Measurements from ENCODE around the gene KDSR. TPM values are rescaled to one million over a fixed set of nuclear protein-coding genes. Genes with fewer than 3 reads are reported as not detected.
A peak's percentile ranks its signal among the peaks of the same experiment; 100 is the strongest.

The KDSR gene
- total RNA-seq, 1 experiment from 2014 or later = 64.4 TPM

- Histone ChIP-seq H3K36me3 (ENCODE audit: insufficient read depth, low read length) (no peaks in the 10 kb centered on the region), H3K79me2 (ENCODE audit: low read length) (no peaks in the 10 kb centered on the region), H3K9me2 (replicated peaks; ENCODE audit: insufficient read depth, low read length) (no peaks in the 10 kb centered on the region), H3K27ac (ENCODE audit: low read length) (no peak overlapping the region), H4K20me1 (ENCODE audit: insufficient read depth, low read depth, low read length) (no peaks in the 10 kb centered on the region), H3K4me1 (ENCODE audit: low read length) (no peaks in the 10 kb centered on the region; the same call in 1 of the 2 replicates), H2AFZ (ENCODE audit: low read length) (no peak overlapping the region), H3K27me3 (ENCODE audit: low read length) (no peaks in the 10 kb centered on the region), H3K9me3 (ENCODE audit: low read length) (no peaks in the 10 kb centered on the region), H3K9ac (ENCODE audit: low read length) (no peak overlapping the region), H3K4me2 (ENCODE audit: low read depth, low read length, poor library complexity, severe bottlenecking) (no peak overlapping the region), H3K4me3 (ENCODE audit: low read length) (no peak overlapping the region)
- DNase-seq = no peak
Observed at GRCh38 chr18:63377275-63377980, 10.4 kb upstream of the KDSR start.

GRCh38 chr18:63376538-63376937 lies 9.5 kb upstream of the KDSR start:
- H3K4me3 ChIP-seq (ENCODE audit: low read length) = no peak overlapping the region
- H3K9me3 ChIP-seq (ENCODE audit: low read length) = no peaks in the 10 kb centered on the region
- H3K36me3 ChIP-seq (ENCODE audit: insufficient read depth, low read length) = no peaks in the 10 kb centered on the region
- H3K27ac ChIP-seq (ENCODE audit: low read length) = no peak overlapping the region
- no peak overlapping the region for H3K9ac ChIP-seq (ENCODE audit: low read length)
- H3K79me2 ChIP-seq (ENCODE audit: low read length) = no peaks in the 10 kb centered on the region
- H2AFZ ChIP-seq (ENCODE audit: low read length) = no peak overlapping the region
- no peak overlapping the region for H3K4me2 ChIP-seq (ENCODE audit: low read depth, low read length, poor library complexity, severe bottlenecking)
- H3K27me3 ChIP-seq (ENCODE audit: low read length) = no peaks in the 10 kb centered on the region
- H3K4me1 ChIP-seq (ENCODE audit: low read length) = no peaks in the 10 kb centered on the region; the same call in 1 of the 2 replicates
- H3K9me2 ChIP-seq (replicated peaks; ENCODE audit: insufficient read depth, low read length) = no peaks in the 10 kb centered on the region
- no peak for DNase-seq
- H4K20me1 ChIP-seq (ENCODE audit: insufficient read depth, low read depth, low read length) = no peaks in the 10 kb centered on the region

DNA sequence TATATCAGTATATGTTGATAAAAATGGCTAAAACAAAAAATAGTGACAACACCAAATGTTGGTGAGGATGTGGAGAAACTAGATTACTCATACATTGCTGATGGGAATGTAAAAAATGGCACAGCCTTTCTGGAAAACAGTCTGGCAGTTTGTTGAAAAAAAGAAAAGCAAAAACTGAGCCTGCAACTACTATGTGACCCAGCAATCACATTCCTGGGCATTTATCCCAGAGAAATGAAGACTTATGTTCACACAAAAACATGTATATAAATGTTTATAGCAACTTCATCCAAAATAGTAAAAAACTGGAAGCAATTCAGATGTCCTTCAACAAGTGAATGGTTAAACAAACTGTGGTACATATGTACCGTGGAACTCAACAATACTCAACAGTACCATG lies 7.5 kb upstream of the KDSR start:
- Histone ChIP-seq H3K4me2 (ENCODE audit: low read depth, low read length, poor library complexity, severe bottlenecking) (no peak overlapping the region), H2AFZ (ENCODE audit: low read length) (no peak overlapping the region), H3K36me3 (ENCODE audit: insufficient read depth, low read length) (no peaks in the 10 kb centered on the region), H3K4me1 (ENCODE audit: low read length) (no peaks in the 10 kb centered on the region; the same call in 1 of the 2 replicates), H3K9me3 (ENCODE audit: low read length) (no peaks in the 10 kb centered on the region), H3K27me3 (ENCODE audit: low read length) (no peaks in the 10 kb centered on the region), H3K9ac (ENCODE audit: low read length) (no peak overlapping the region), H4K20me1 (ENCODE audit: insufficient read depth, low read depth, low read length) (no peaks in the 10 kb centered on the region), H3K27ac (ENCODE audit: low read length) (no peak overlapping the region), H3K4me3 (ENCODE audit: low read length) (no peak overlapping the region), H3K79me2 (ENCODE audit: low read length) (no peaks in the 10 kb centered on the region), H3K9me2 (replicated peaks; ENCODE audit: insufficient read depth, low read length) (no peaks in the 10 kb centered on the region)
- DNase-seq = no peak

DNA sequence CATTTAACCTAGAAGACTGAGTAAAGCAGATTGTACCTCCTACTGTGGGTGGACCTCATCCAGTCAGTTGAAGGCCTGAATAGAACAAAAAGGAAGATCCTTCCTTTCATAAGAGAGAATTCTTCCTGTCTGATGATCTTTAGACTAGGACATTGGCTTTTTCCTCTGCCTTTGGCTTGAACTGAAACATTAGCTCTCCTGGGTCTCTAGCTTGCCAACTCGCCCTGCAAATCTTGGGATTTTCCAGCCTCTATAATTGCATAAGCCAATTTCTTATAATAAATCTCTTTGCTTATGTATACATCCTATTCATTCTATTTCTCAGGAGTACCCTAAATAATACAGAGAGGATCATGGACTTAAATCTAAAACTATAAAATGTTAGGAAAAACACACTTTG lies 6.2 kb upstream of the KDSR start:
- H3K4me3 ChIP-seq (ENCODE audit: low read length) = no peak overlapping the region
- no peaks in the 10 kb centered on the region for H3K9me3 ChIP-seq (ENCODE audit: low read length)
- H3K4me2 ChIP-seq (ENCODE audit: low read depth, low read length, poor library complexity, severe bottlenecking) = no peak overlapping the region
- no peaks in the 10 kb centered on the region for H3K27me3 ChIP-seq (ENCODE audit: low read length)
- no peaks in the 10 kb centered on the region; the same call in 1 of the 2 replicates for H3K4me1 ChIP-seq (ENCODE audit: low read length)
- no peaks in the 10 kb centered on the region for H3K36me3 ChIP-seq (ENCODE audit: insufficient read depth, low read length)
- H3K79me2 ChIP-seq (ENCODE audit: low read length) = no peaks in the 10 kb centered on the region
- no peak for DNase-seq
- no peaks in the 10 kb centered on the region for H4K20me1 ChIP-seq (ENCODE audit: insufficient read depth, low read depth, low read length)
- H3K9ac ChIP-seq (ENCODE audit: low read length) = no peak overlapping the region
- no peak overlapping the region for H3K27ac ChIP-seq (ENCODE audit: low read length)
- no peak overlapping the region for H2AFZ ChIP-seq (ENCODE audit: low read length)
- no peaks in the 10 kb centered on the region for H3K9me2 ChIP-seq (replicated peaks; ENCODE audit: insufficient read depth, low read length)

DNA sequence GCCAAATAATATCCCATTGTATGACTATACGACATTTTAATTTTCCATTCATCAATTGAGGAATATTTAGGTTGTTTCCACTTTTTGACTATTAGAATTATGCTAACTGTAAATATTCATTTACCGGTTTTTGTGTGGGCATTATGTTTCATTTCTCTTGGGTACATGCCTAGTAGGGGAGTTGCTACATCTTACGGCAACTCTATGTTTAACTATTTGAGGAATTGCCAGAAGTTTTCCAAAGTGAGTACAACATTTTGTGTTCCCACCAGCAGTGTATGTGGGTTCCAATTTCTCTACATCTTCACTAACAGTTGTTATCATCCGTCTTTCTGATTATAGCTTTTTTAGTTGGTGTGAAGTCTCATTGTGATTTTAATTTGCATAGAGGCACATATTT lies 1.6 kb upstream of the KDSR start:
- H3K4me1 ChIP-seq (ENCODE audit: low read length) = peaks cover 16% of the 10 kb centered on the region
- H4K20me1 ChIP-seq (ENCODE audit: insufficient read depth, low read depth, low read length) = no peaks in the 10 kb centered on the region
- no peaks in the 10 kb centered on the region for H3K9me2 ChIP-seq (replicated peaks; ENCODE audit: insufficient read depth, low read length)
- H3K27me3 ChIP-seq (ENCODE audit: low read length) = no peaks in the 10 kb centered on the region
- DNase-seq = no peak
- H3K79me2 ChIP-seq (ENCODE audit: low read length) = peaks cover 33% of the 10 kb centered on the region
- H3K4me2 ChIP-seq (ENCODE audit: low read depth, low read length, poor library complexity, severe bottlenecking) = no peak overlapping the region
- no peak overlapping the region for H3K27ac ChIP-seq (ENCODE audit: low read length)
- no peaks in the 10 kb centered on the region for H3K36me3 ChIP-seq (ENCODE audit: insufficient read depth, low read length)
- no peak overlapping the region for H3K9ac ChIP-seq (ENCODE audit: low read length)
- H2AFZ ChIP-seq (ENCODE audit: low read length) = no peak overlapping the region
- H3K4me3 ChIP-seq (ENCODE audit: low read length) = no peak overlapping the region
- no peaks in the 10 kb centered on the region for H3K9me3 ChIP-seq (ENCODE audit: low read length)

DNA sequence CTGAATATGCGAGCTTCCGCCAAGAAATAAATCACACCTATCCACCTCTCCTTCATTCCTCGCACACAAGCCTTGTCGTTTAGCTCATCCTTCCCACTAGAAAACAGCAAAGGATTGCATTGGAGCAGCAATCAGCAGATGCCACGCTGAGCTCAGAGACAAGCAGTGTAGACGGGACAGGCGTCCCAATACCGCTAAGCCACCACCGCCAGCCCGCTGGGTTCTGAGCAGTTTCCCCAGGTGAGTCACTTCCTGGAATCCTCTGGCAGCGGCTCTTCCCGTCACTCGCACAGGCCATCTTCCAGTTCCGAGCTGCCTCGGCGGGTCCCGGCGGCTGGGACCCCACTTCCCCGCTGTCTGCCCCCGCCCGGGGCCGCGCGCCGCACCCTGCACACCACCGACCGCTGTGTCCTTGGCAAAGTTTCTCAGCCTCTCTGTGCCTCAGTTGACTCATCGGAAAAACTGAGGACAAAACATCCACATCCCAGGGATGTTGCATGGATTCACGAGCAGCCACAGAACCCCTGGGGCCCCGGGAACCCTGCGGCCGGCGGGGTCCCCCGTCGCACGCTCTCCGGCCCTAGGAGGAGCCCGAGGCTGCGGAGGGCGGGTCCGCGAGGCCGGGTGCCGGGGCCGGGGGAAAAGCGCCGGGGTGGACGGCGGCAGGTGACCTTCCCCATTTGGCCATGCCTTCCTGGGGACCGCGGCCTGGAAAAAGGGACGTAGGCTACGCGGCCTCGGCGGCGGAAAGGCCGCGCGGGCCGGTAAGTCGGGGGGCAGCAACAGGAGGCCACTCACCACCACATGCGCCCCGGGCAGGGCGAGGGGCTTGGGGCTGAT lies 573 bp downstream of the KDSR start:
- Histone ChIP-seq H3K9me3 (ENCODE audit: low read length) (no peaks in the 10 kb centered on the region), H3K27me3 (ENCODE audit: low read length) (no peaks in the 10 kb centered on the region), H3K9me2 (replicated peaks; ENCODE audit: insufficient read depth, low read length) (no peaks in the 10 kb centered on the region), H4K20me1 (ENCODE audit: insufficient read depth, low read depth, low read length) (no peaks in the 10 kb centered on the region), H3K36me3 (ENCODE audit: insufficient read depth, low read length) (peaks cover 10% of the 10 kb centered on the region), H3K27ac (ENCODE audit: low read length) (peak overlapping the region; percentile 5; the same call in 1 of the 2 replicates), H3K79me2 (ENCODE audit: low read length) (peaks cover 41% of the 10 kb centered on the region), H3K4me1 (ENCODE audit: low read length) (peaks cover 16% of the 10 kb centered on the region), H3K4me2 (ENCODE audit: low read depth, low read length, poor library complexity, severe bottlenecking) (peak overlapping the region; percentile 87), H3K4me3 (ENCODE audit: low read length) (peak overlapping the region; percentile 87), H3K9ac (ENCODE audit: low read length) (peak overlapping the region; percentile 93), H2AFZ (ENCODE audit: low read length) (peak overlapping the region; percentile 80)
- DNase-seq = peak; percentile 79

DNA sequence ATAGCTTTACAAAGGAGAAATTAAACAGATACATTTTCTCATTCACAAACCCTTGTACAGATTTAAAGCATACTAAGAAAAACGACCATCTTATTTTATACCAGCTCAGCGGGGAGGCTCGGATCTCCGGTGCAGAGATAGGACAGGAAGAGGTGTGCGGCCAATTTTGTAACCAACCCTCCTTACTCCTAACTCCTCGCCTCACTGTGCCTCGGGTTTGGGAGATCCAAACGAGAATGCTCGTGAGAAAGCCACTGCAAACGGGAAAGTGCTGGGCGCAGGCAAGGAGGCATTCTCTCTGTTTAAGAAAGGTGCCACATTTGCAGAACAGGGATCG lies 1.2 kb downstream of the KDSR start:
- Histone ChIP-seq H3K4me2 (ENCODE audit: low read depth, low read length, poor library complexity, severe bottlenecking) (peak overlapping the region; percentile 87), H3K27ac (ENCODE audit: low read length) (peak overlapping the region; percentile 5; the same call in 1 of the 2 replicates), H4K20me1 (ENCODE audit: insufficient read depth, low read depth, low read length) (no peaks in the 10 kb centered on the region), H3K9me2 (replicated peaks; ENCODE audit: insufficient read depth, low read length) (no peaks in the 10 kb centered on the region), H3K9me3 (ENCODE audit: low read length) (no peaks in the 10 kb centered on the region), H3K4me1 (ENCODE audit: low read length) (peaks cover 16% of the 10 kb centered on the region), H2AFZ (ENCODE audit: low read length) (peak overlapping the region; percentile 80), H3K79me2 (ENCODE audit: low read length) (peaks cover 41% of the 10 kb centered on the region), H3K36me3 (ENCODE audit: insufficient read depth, low read length) (peaks cover 10% of the 10 kb centered on the region), H3K4me3 (ENCODE audit: low read length) (peak overlapping the region; percentile 87), H3K27me3 (ENCODE audit: low read length) (no peaks in the 10 kb centered on the region), H3K9ac (ENCODE audit: low read length) (peak overlapping the region; percentile 93)
- peak; percentile 70 for DNase-seq

DNA sequence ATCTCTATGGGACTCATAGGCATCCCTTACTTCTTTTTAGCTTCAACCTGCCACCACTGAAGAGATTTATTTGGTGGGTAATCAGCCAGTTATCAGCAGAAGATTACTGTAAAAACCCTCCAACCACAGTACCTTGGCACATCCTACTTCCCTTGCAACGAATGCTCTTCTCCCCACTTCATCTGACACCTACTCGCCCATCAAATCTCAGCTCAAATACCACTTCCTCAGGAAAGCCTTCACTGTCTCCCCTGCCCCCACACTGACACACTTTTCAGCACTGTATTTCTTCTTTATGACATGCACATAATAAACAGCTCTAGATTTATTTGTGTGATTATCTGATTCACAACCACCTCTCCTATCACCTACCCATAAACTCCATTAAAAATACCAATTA lies 3.1 kb downstream of the KDSR start:
- Histone ChIP-seq H4K20me1 (ENCODE audit: insufficient read depth, low read depth, low read length) (no peaks in the 10 kb centered on the region), H3K9me2 (replicated peaks; ENCODE audit: insufficient read depth, low read length) (no peaks in the 10 kb centered on the region), H3K9me3 (ENCODE audit: low read length) (no peaks in the 10 kb centered on the region), H3K79me2 (ENCODE audit: low read length) (peaks cover 44% of the 10 kb centered on the region), H3K4me1 (ENCODE audit: low read length) (peaks cover 16% of the 10 kb centered on the region), H3K4me2 (ENCODE audit: low read depth, low read length, poor library complexity, severe bottlenecking) (no peak overlapping the region), H3K36me3 (ENCODE audit: insufficient read depth, low read length) (peaks cover 23% of the 10 kb centered on the region), H3K27me3 (ENCODE audit: low read length) (no peaks in the 10 kb centered on the region), H3K9ac (ENCODE audit: low read length) (no peak overlapping the region), H3K27ac (ENCODE audit: low read length) (no peak overlapping the region), H3K4me3 (ENCODE audit: low read length) (no peak overlapping the region), H2AFZ (ENCODE audit: low read length) (no peak overlapping the region)
- no peak for DNase-seq

Data from Karpas-422 (cell line).